HEK293 (cell line): ENCODE results near the gene LST1.

Experiments used
- CTCF ChIA-PET: fragments of 350-600 bp; formaldehyde crosslinking; extraction: SDS; loops from one replicate; lab custom pipeline; 2021; ENCODE audit warnings: antibody characterized with exemption; lab: Yijun Ruan, JAX
- POLR2A ChIA-PET: fragments of 300-600 bp; formaldehyde crosslinking; extraction: SDS; loops from one replicate; lab custom pipeline; 2020; ENCODE audit warnings: antibody characterized with exemption, inconsistent platforms; lab: Yijun Ruan, JAX
- H3K27ac ChIP-seq: fragments of 200-500 bp; sonication (Bioruptor generic); 2 replicates; pipeline ENCODE4 v1.5.1; 2014; ENCODE audit warnings: low read depth, low read length, control low read depth, inconsistent platforms; ENCODE audit errors: extremely low read depth
- H3K36me3 ChIP-seq, 2 experiments: fragments of 200-500 bp in 1 of 2; sonication (Bioruptor generic) in 1 of 2; 1 replicate in 1 of 2; 2 replicates in 1 of 2; pipeline ENCODE4 v1.5.1; 2014 to 2017; ENCODE audit warnings: inconsistent platforms in 2 of 2, low read length in 2 of 2; ENCODE audit not compliant: control insufficient read depth in 2 of 2, insufficient read depth in 1 of 2
- H3K4me1 ChIP-seq: fragments of 200-500 bp; sonication (Bioruptor generic); 2 replicates; pipeline ENCODE4 v1.5.1; 2014; ENCODE audit warnings: mild to moderate bottlenecking, low read length, inconsistent platforms; ENCODE audit not compliant: control insufficient read depth, insufficient read depth
- H3K4me3 ChIP-seq: 2 replicates; pipeline ENCODE4 v1.5.1; 2011; ENCODE audit warnings: low read depth, mild to moderate bottlenecking, control low read depth, low read length, moderate library complexity
- H3K9me3 ChIP-seq: fragments of 200-500 bp; sonication (Bioruptor generic); 2 replicates; pipeline ENCODE4 v1.5.1; 2014; ENCODE audit warnings: low read depth, low read length, inconsistent platforms; ENCODE audit not compliant: control insufficient read depth, insufficient read depth
- HOXC10 ChIP-seq: sonication (generic); formaldehyde crosslinking; IDR thresholded peaks from 2 replicates; pipeline ENCODE4 v1.8.1; 2023; ENCODE audit warnings: mild to moderate bottlenecking, missing genetic modification reagents
- HOXD13 ChIP-seq: sonication (generic); formaldehyde crosslinking; IDR thresholded peaks from 2 replicates; pipeline ENCODE4 v1.8.0; 2022; ENCODE audit warnings: missing genetic modification reagents, borderline replicate concordance
- KLF1 ChIP-seq: fragments of 450-650 bp; formaldehyde crosslinking; IDR thresholded peaks from 2 replicates; pipeline ENCODE4 v1.5.1; 2016; ENCODE audit warnings: missing biosample characterization, missing genetic modification characterization
- MEIS1 ChIP-seq: sonication (generic); formaldehyde crosslinking; IDR thresholded peaks from 2 replicates; pipeline ENCODE4 v1.8.1; 2022; ENCODE audit warnings: missing genetic modification reagents, mild to moderate bottlenecking, borderline replicate concordance
- PRDM1 ChIP-seq: fragments of 450-650 bp; formaldehyde crosslinking; IDR thresholded peaks from 2 replicates; pipeline ENCODE4; 2016; ENCODE audit warnings: missing biosample characterization, missing genetic modification characterization
- RBAK ChIP-seq: fragments of 450-650 bp; formaldehyde crosslinking; IDR thresholded peaks from 2 replicates; pipeline ENCODE4 v1.5.1; 2016; ENCODE audit warnings: missing biosample characterization, missing genetic modification characterization
- SETDB1 ChIP-seq: IDR thresholded peaks from one replicate; pipeline ENCODE4 v1.6.1; 2017; ENCODE audit warnings: mild to moderate bottlenecking, low read length, moderate library complexity, mixed read lengths; ENCODE audit not compliant: insufficient read length
- ZBTB21 ChIP-seq: fragments of 450-650 bp; formaldehyde crosslinking; IDR thresholded peaks from 2 replicates; pipeline ENCODE4 v1.5.1; 2017; ENCODE audit warnings: missing biosample characterization, missing genetic modification characterization
- ZBTB8A ChIP-seq: fragments of 450-650 bp; formaldehyde crosslinking; IDR thresholded peaks from 2 replicates; pipeline ENCODE4 v1.5.1; 2016; ENCODE audit warnings: missing biosample characterization, missing genetic modification characterization
- ZIC2 ChIP-seq: fragments of 450-650 bp; formaldehyde crosslinking; IDR thresholded peaks from 2 replicates; pipeline ENCODE4 v1.5.1; 2016; ENCODE audit warnings: missing biosample characterization, missing genetic modification characterization
- ZNF112 ChIP-seq: fragments of 450-650 bp; formaldehyde crosslinking; IDR thresholded peaks from 2 replicates; pipeline ENCODE4 v1.5.0; 2017; ENCODE audit warnings: missing biosample characterization, missing genetic modification characterization
- ZNF169 ChIP-seq: fragments of 450-650 bp; formaldehyde crosslinking; IDR thresholded peaks from 2 replicates; pipeline ENCODE4 v1.5.1; 2016; ENCODE audit warnings: missing biosample characterization, missing genetic modification characterization
- ZNF2 ChIP-seq: fragments of 450-650 bp; formaldehyde crosslinking; IDR thresholded peaks from 2 replicates; pipeline ENCODE4 v1.5.1; 2016; ENCODE audit warnings: missing biosample characterization, missing genetic modification characterization
- ZNF221 ChIP-seq: fragments of 450-650 bp; formaldehyde crosslinking; IDR thresholded peaks from 2 replicates; pipeline ENCODE4 v1.5.1; 2017; ENCODE audit warnings: missing biosample characterization, missing genetic modification characterization, borderline replicate concordance
- ZNF24 ChIP-seq: fragments of 450-650 bp; formaldehyde crosslinking; IDR thresholded peaks from 2 replicates; pipeline ENCODE4 v1.5.1; 2016; ENCODE audit warnings: missing biosample characterization, missing genetic modification characterization
- ZNF366 ChIP-seq: fragments of 450-650 bp; formaldehyde crosslinking; conservative IDR thresholded peaks from 2 replicates; pipeline ENCODE4 v1.5.1; 2016; ENCODE audit warnings: missing biosample characterization, missing genetic modification characterization
- ZNF416 ChIP-seq: fragments of 450-650 bp; formaldehyde crosslinking; IDR thresholded peaks from 2 replicates; pipeline ENCODE4 v1.5.1; 2016; ENCODE audit warnings: missing biosample characterization, missing genetic modification characterization
- ZNF473 ChIP-seq: fragments of 450-650 bp; formaldehyde crosslinking; IDR thresholded peaks from 2 replicates; pipeline ENCODE4 v1.5.1; 2017; ENCODE audit warnings: missing biosample characterization, missing genetic modification characterization
- ZNF521 ChIP-seq: fragments of 450-650 bp; formaldehyde crosslinking; IDR thresholded peaks from 2 replicates; pipeline ENCODE4 v1.5.1; 2017; ENCODE audit warnings: missing biosample characterization, mild to moderate bottlenecking, missing genetic modification characterization
- ZNF561 ChIP-seq: fragments of 450-650 bp; IDR thresholded peaks from 2 replicates; pipeline ENCODE4 v1.5.1; 2018; ENCODE audit warnings: missing biosample characterization, missing genetic modification characterization, borderline replicate concordance
- ZNF600 ChIP-seq: fragments of 450-650 bp; formaldehyde crosslinking; IDR thresholded peaks from 2 replicates; pipeline ENCODE4 v1.5.1; 2016; ENCODE audit warnings: missing biosample characterization, missing genetic modification characterization
- ZNF621 ChIP-seq: fragments of 450-650 bp; formaldehyde crosslinking; IDR thresholded peaks from 2 replicates; pipeline ENCODE4 v1.5.1; 2017; ENCODE audit warnings: missing biosample characterization, missing genetic modification characterization
- ZNF658 ChIP-seq: fragments of 450-650 bp; formaldehyde crosslinking; IDR thresholded peaks from 2 replicates; pipeline ENCODE4; 2016; ENCODE audit warnings: missing biosample characterization, missing genetic modification characterization
- ZNF707 ChIP-seq: fragments of 450-650 bp; formaldehyde crosslinking; IDR thresholded peaks from 2 replicates; pipeline ENCODE4 v1.5.1; 2016; ENCODE audit warnings: missing biosample characterization, missing genetic modification characterization
- TF ChIP-seq, protein P1 (sequence below): fragments of 450-650 bp; IDR thresholded peaks from 2 replicates; pipeline ENCODE4 v1.5.1; 2018; ENCODE audit warnings: missing biosample characterization, missing genetic modification characterization
- TF ChIP-seq, protein P2 (sequence below): fragments of 450-650 bp; formaldehyde crosslinking; IDR thresholded peaks from 2 replicates; pipeline ENCODE4 v1.5.1; 2016; ENCODE audit warnings: missing biosample characterization, missing genetic modification characterization, low read depth
- TF ChIP-seq, protein P3 (sequence below): fragments of 450-650 bp; formaldehyde crosslinking; IDR thresholded peaks from 2 replicates; pipeline ENCODE4 v1.5.1; 2017; ENCODE audit warnings: missing biosample characterization, missing genetic modification characterization
- TF ChIP-seq, protein P4 (sequence below): fragments of 450-650 bp; formaldehyde crosslinking; IDR thresholded peaks from 2 replicates; pipeline ENCODE4 v1.5.1; 2016; ENCODE audit warnings: missing biosample characterization, missing genetic modification characterization
- TF ChIP-seq, protein P5 (sequence below): fragments of 450-650 bp; formaldehyde crosslinking; IDR thresholded peaks from 2 replicates; pipeline ENCODE4; 2016; ENCODE audit warnings: missing biosample characterization, missing genetic modification characterization
- TF ChIP-seq, protein P6 (sequence below): fragments of 450-650 bp; formaldehyde crosslinking; IDR thresholded peaks from 2 replicates; pipeline ENCODE4 v1.5.1; 2016; ENCODE audit warnings: missing biosample characterization, missing genetic modification characterization

Gene LST1

DNA sequence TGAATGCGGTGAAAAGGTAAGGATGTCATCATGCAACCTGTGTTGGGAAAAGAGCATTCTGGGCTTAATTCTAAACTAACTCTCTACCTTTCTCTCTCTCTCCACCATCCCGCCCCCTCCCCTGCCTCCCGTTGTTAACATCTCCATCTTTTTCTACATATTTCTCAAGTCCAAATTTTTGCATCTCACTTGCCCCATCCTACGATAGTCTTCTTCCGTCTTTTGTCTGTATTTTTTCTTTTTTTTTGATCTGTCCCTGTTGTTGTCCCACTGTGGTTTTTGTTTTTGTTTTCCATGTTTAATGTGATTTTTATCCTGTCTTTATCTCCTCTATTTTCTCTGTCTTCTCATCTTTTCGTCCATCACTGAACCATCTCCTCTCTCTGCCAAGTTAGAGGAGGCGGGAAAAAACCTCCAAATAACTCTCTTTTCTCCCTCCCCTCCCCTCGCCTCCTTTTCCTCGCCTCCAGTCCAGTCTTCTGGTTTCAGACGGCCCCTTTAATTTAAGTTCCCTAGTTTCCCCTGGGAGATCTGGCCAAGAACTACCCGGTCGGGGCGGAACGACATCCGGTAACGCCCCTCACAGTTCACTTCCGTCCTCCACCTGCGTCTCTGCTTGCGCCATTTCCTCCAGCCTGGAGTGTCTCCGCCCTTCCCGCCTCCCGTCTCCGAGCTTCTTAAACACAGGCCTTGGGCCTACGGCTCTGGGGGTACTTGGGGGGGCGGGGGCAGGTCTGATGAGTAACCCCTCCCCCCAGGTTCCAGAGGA, 38.9 kb upstream of the LST1 start, which contains the start of gene NFKBIL1:
Gene NFKBIL1 (plus strand): TSS at position 651 of the 769 bp plus-strand sequence. CDS start 87 bp downstream, at position 738.
- H3K27ac ChIP-seq: peak within 1 kb of the TSS; percentile 50
- peak within 1 kb of the TSS; percentile 47 for H3K4me3 ChIP-seq
- no peaks in the 10 kb centered on the region for H3K9me3 ChIP-seq
- ChIA-PET CTCF (interaction anchor here (0.5 to 13.9 kb wide), 22 partner anchors 15 to 696 kb away, joined by 3 to 431 read pairs (median 5); partner anchors contain the start of genes APOM, LST1, LTB and MICB), POLR2A (interaction anchor here (0.6 to 3.1 kb wide), 27 partner anchors 9 to 316 kb away, joined by 3 to 20 read pairs (median 4); partner anchors contain the start of genes BAG6, C6orf47, GPANK1 and HSPA1B)
- peaks cover 20 to 38% of the 10 kb centered on the region in 2 experiments; a peak in 2 of 3 replicates for H3K36me3 ChIP-seq
- H3K4me1 ChIP-seq: peaks cover 2% of the 10 kb centered on the region; the same call in 1 of the 2 replicates
- TF ChIP-seq HOXC10 (CRISPR knock-in tag): no peak
- no peak for TF ChIP-seq ZNF621
- TF ChIP-seq ZNF221 (tag by site-specific recombination): no peak
- TF ChIP-seq MEIS1 (CRISPR knock-in tag): no peak
- TF ChIP-seq, protein P1, sequence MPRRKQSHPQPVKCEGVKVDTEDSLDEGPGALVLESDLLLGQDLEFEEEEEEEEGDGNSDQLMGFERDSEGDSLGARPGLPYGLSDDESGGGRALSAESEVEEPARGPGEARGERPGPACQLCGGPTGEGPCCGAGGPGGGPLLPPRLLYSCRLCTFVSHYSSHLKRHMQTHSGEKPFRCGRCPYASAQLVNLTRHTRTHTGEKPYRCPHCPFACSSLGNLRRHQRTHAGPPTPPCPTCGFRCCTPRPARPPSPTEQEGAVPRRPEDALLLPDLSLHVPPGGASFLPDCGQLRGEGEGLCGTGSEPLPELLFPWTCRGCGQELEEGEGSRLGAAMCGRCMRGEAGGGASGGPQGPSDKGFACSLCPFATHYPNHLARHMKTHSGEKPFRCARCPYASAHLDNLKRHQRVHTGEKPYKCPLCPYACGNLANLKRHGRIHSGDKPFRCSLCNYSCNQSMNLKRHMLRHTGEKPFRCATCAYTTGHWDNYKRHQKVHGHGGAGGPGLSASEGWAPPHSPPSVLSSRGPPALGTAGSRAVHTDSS (tag by site-specific recombination): no peak
- TF ChIP-seq, protein P2, sequence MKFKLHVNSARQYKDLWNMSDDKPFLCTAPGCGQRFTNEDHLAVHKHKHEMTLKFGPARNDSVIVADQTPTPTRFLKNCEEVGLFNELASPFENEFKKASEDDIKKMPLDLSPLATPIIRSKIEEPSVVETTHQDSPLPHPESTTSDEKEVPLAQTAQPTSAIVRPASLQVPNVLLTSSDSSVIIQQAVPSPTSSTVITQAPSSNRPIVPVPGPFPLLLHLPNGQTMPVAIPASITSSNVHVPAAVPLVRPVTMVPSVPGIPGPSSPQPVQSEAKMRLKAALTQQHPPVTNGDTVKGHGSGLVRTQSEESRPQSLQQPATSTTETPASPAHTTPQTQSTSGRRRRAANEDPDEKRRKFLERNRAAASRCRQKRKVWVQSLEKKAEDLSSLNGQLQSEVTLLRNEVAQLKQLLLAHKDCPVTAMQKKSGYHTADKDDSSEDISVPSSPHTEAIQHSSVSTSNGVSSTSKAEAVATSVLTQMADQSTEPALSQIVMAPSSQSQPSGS (tag by site-specific recombination): no peak
- TF ChIP-seq ZBTB21 (tag by site-specific recombination): peak; percentile 86
- TF ChIP-seq, protein P3, sequence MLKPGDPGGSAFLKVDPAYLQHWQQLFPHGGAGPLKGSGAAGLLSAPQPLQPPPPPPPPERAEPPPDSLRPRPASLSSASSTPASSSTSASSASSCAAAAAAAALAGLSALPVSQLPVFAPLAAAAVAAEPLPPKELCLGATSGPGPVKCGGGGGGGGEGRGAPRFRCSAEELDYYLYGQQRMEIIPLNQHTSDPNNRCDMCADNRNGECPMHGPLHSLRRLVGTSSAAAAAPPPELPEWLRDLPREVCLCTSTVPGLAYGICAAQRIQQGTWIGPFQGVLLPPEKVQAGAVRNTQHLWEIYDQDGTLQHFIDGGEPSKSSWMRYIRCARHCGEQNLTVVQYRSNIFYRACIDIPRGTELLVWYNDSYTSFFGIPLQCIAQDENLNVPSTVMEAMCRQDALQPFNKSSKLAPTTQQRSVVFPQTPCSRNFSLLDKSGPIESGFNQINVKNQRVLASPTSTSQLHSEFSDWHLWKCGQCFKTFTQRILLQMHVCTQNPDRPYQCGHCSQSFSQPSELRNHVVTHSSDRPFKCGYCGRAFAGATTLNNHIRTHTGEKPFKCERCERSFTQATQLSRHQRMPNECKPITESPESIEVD (tag by site-specific recombination): no peak
- TF ChIP-seq, protein P4, sequence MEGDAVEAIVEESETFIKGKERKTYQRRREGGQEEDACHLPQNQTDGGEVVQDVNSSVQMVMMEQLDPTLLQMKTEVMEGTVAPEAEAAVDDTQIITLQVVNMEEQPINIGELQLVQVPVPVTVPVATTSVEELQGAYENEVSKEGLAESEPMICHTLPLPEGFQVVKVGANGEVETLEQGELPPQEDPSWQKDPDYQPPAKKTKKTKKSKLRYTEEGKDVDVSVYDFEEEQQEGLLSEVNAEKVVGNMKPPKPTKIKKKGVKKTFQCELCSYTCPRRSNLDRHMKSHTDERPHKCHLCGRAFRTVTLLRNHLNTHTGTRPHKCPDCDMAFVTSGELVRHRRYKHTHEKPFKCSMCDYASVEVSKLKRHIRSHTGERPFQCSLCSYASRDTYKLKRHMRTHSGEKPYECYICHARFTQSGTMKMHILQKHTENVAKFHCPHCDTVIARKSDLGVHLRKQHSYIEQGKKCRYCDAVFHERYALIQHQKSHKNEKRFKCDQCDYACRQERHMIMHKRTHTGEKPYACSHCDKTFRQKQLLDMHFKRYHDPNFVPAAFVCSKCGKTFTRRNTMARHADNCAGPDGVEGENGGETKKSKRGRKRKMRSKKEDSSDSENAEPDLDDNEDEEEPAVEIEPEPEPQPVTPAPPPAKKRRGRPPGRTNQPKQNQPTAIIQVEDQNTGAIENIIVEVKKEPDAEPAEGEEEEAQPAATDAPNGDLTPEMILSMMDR (tag by site-specific recombination): no peak; the same call in 1 of the 2 replicates
- TF ChIP-seq, protein P5, sequence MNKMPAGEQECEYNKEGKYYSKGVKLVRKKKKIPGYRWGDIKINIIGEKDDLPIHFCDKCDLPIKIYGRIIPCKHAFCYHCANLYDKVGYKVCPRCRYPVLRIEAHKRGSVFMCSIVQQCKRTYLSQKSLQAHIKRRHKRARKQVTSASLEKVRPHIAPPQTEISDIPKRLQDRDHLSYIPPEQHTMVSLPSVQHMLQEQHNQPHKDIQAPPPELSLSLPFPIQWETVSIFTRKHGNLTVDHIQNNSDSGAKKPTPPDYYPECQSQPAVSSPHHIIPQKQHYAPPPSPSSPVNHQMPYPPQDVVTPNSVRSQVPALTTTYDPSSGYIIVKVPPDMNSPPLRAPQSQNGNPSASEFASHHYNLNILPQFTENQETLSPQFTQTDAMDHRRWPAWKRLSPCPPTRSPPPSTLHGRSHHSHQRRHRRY (tag by site-specific recombination): no peak
- no peak for TF ChIP-seq HOXD13 (CRISPR knock-in tag)
- no peak for TF ChIP-seq ZNF169 (tag by site-specific recombination)
- TF ChIP-seq ZNF561: peak; percentile 88
- peak; percentile 85; the same call in 1 of the 2 replicates for TF ChIP-seq ZNF24
- TF ChIP-seq KLF1 (tag by site-specific recombination): peak; percentile 98
- TF ChIP-seq, protein P6, sequence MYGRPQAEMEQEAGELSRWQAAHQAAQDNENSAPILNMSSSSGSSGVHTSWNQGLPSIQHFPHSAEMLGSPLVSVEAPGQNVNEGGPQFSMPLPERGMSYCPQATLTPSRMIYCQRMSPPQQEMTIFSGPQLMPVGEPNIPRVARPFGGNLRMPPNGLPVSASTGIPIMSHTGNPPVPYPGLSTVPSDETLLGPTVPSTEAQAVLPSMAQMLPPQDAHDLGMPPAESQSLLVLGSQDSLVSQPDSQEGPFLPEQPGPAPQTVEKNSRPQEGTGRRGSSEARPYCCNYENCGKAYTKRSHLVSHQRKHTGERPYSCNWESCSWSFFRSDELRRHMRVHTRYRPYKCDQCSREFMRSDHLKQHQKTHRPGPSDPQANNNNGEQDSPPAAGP (tag by site-specific recombination): peak; percentile 91
- TF ChIP-seq ZIC2 (tag by site-specific recombination): no peak
- no peak for TF ChIP-seq SETDB1
- no peak for TF ChIP-seq ZNF416
- no peak for TF ChIP-seq ZNF473 (tag by site-specific recombination)
- TF ChIP-seq ZNF112 (tag by site-specific recombination): no peak
- TF ChIP-seq PRDM1 (tag by site-specific recombination): peak; percentile 90
- TF ChIP-seq ZNF2 (tag by site-specific recombination): no peak; the same call in 1 of the 2 replicates
- TF ChIP-seq ZNF521 (tag by site-specific recombination): no peak
- no peak; the same call in 1 of the 2 replicates for TF ChIP-seq ZNF707 (tag by site-specific recombination)
- peak; percentile 52 for TF ChIP-seq ZBTB8A (tag by site-specific recombination)
- no peak for TF ChIP-seq ZNF658 (tag by site-specific recombination)
- no peak for TF ChIP-seq RBAK (tag by site-specific recombination)
- TF ChIP-seq ZNF600 (tag by site-specific recombination): 0 out of 2 replicates have a peak, but pooled peaks have one; percentile 8
- peak; percentile 98 for TF ChIP-seq ZNF366 (tag by site-specific recombination)
